ENCODE data around the gene NUCB2.

Gene NUCB2

DNA sequence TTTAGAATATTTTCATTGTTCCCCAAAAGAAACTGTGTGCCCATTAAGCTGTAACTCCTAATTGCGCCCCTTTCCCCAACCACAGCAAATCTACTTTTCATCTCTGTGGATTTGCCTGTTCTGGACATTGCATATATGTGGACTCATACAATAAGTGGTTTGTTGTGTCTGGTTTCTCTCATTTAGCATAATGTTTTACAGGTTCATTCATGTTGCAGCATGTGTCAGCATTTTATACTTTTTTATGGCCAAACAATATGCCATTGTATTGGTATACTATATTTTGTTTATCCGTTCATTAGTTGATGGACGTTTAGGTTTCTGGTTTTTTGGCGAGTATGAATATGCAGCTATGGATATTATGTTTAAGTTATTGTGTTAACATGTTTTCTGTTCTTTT lies 23.8 kb downstream of the NUCB2 start:
- TF ChIP-seq, protein P1, sequence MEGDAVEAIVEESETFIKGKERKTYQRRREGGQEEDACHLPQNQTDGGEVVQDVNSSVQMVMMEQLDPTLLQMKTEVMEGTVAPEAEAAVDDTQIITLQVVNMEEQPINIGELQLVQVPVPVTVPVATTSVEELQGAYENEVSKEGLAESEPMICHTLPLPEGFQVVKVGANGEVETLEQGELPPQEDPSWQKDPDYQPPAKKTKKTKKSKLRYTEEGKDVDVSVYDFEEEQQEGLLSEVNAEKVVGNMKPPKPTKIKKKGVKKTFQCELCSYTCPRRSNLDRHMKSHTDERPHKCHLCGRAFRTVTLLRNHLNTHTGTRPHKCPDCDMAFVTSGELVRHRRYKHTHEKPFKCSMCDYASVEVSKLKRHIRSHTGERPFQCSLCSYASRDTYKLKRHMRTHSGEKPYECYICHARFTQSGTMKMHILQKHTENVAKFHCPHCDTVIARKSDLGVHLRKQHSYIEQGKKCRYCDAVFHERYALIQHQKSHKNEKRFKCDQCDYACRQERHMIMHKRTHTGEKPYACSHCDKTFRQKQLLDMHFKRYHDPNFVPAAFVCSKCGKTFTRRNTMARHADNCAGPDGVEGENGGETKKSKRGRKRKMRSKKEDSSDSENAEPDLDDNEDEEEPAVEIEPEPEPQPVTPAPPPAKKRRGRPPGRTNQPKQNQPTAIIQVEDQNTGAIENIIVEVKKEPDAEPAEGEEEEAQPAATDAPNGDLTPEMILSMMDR (IDR thresholded peaks at IDR 0.05; ENCODE audit: low read length, missing control alignments) = no peak
- H3K4me3 ChIP-seq (replicated peaks; ENCODE audit: low read depth, low read length) = no peak overlapping the region
- DNase-seq (ENCODE audit: low read depth) = no peak

DNA sequence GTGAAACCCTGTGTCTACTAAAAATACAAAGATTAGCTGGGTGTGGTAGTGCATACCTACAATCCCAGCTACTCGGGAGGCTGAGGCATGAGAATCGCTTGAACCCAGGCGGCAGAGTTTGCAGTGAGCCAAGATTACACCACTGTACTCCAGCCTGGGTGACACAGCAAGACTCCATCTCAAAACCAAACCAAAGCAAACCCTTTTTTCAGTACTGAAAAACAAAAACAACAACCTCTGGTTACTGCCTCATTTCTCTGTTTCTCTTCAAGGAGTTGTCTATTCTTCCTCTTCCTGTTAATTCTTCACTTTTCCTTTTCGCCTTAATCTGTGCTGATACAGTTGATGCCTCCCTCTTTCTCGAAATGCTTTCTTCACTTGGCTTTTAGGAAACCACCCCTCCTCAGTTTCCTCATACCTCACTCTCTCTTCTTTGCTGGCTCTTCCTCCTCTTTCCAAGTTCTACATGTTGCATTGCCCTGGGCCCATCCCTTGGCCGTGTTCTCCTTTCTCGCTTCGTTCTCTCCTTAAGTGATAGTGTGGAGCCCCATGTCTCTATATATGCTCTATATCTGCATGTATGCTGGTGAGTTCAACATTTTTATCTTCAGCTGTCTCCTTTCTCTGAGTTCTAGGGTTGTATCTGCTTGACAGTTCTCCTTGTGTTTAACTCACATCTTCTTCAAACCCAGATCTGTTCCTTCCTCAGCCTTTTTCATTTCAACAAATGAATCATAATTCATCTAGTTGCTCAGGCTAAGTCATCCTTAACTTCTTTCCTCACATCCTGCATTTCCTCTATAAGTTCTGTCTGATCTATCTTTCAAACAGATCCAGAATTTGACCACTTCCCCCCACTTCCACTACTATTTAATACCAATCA lies 37.1 kb downstream of the NUCB2 start:
- H3K4me3 ChIP-seq (replicated peaks; ENCODE audit: low read depth, low read length) = no peak overlapping the region
- DNase-seq (ENCODE audit: low read depth) = no peak
- TF ChIP-seq, protein P1 (IDR thresholded peaks at IDR 0.05; ENCODE audit: low read length, missing control alignments) = no peak

DNA sequence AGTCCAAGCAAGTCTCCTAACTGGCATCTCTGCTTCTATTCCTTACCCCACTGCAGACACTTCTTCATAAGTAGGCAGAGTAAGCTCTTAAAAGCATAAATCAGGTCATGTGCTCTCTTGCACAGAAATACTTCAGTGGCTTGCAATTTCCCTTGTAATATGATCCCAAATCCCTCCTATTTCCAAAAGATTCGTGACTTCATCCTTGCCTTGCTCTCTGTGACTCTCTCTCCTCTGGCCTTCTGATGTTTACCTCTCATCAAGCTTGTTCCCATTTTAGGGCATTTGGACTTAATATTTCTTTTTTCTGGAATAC lies 37.7 kb downstream of the NUCB2 start:
- peak; percentile 88 for DNase-seq (ENCODE audit: low read depth)
- no peak overlapping the region for H3K4me3 ChIP-seq (replicated peaks; ENCODE audit: low read depth, low read length)
- TF ChIP-seq, protein P1 (IDR thresholded peaks at IDR 0.05; ENCODE audit: low read length, missing control alignments) = no peak

DNA sequence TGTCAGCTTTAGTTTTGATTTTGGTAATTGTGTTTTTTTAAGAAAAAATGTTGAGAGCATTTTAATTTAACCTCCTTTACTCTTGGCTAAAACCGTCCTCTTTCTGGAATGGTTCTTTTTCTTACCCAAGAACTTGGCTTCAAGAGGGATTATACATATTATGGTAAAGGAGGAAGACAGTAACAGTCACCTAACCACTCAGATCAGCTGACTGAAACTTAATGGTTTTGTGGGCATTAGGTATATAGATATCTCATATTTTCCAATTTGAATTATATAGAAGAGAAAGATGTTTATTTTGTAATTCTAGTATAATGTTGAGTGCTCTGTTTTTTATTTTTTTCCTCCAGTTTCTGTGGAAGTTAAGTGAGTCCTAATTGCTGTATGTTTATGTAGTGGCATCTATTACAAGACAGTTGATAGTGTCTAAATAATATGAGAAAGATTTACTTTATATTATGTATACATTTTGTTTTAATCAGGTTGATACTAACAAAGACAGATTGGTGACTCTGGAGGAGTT lies 38.4 kb downstream of the NUCB2 start:
- TF ChIP-seq, protein P1 (IDR thresholded peaks at IDR 0.05; ENCODE audit: low read length, missing control alignments) = no peak
- no peak for DNase-seq (ENCODE audit: low read depth)
- H3K4me3 ChIP-seq (replicated peaks; ENCODE audit: low read depth, low read length) = no peak overlapping the region

DNA sequence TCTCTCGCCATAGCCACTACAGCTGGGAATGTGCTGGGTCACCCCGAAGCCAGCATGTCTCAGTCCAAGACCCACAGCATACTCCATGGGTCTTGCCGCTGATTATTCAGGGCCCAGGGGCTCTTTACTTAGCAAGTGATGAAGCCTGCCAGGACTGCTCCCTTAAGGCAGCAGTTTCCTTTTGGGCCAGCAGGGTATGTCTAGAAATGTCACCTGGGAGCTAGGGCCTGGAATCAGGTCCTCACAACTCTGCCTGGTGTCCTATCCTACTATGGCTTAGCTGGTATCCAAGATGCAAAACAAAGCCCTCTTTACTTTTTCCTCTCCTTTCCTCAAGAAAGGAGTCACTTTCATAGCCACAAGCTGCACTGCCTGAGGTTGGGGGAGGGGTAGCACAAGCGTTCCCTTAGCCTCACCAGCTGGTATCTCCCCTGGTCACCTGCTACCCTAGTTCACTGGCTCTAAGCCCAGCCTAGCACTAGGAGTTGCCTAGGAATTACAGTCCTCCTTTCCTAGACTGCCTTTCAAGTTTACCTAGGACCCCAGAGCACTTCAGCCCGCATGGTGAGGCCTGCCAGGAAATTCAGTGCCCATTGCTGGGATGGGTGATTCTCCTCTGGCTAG lies 52.4 kb downstream of the NUCB2 start:
- TF ChIP-seq, protein P1 (IDR thresholded peaks at IDR 0.05; ENCODE audit: low read length, missing control alignments) = no peak
- DNase-seq (ENCODE audit: low read depth) = no peak
- H3K4me3 ChIP-seq (replicated peaks; ENCODE audit: low read depth, low read length) = no peak overlapping the region

DNA sequence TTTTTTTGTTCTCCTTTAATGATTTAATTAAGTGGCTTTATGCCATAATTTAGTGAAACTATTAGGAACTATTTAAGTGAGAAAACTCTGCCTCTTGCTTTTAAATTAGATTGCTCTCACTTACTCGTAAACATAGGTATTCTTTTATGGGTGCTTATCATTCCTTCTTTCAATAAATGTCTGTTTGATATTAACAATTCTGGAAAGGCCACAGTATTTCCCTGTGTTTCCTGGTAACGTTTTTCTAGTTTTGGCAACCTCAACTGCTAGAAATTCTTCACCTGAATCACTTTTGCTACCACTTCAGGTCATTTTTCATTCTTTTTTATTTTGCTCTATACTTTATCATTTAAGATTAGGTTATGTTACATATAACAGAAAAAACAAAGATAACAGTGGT lies 55.1 kb downstream of the NUCB2 start:
- no peak for DNase-seq (ENCODE audit: low read depth)
- TF ChIP-seq, protein P1 (IDR thresholded peaks at IDR 0.05; ENCODE audit: low read length, missing control alignments) = no peak
- no peak overlapping the region for H3K4me3 ChIP-seq (replicated peaks; ENCODE audit: low read depth, low read length)
